ENCODE results near the gene CTNNA1. TPM values are rescaled to one million over a fixed set of nuclear protein-coding genes. Genes with fewer than 3 reads are reported as not detected.

CTNNA1 gene
- total RNA-seq, 2 experiments from 2014 or later = 78.8 to 86.7 TPM

GRCh38 chr5:138965626-138966025 lies 212.4 kb downstream of the CTNNA1 start:
- Mint-ChIP-seq H3K4me3 (no peak overlapping the region), H3K9me3 (ENCODE audit: low read depth) (no peaks in the 10 kb centered on the region), H3K4me1 (no peaks in the 10 kb centered on the region), H3K27ac (no peak overlapping the region), H3K27me3 (no peaks in the 10 kb centered on the region), H3K36me3 (ENCODE audit: low read depth) (no peaks in the 10 kb centered on the region)
- CTCF ChIA-PET = no interaction called here
- ATAC-seq (no peak), DNase-seq (no peak)
- POLR2A ChIA-PET = no interaction called here
- intact Hi-C loops (cut with DNase I, micrococcal nuclease) = no loop called here

GRCh38 chr5:138966236-138966985 lies 213.2 kb downstream of the CTNNA1 start:
- Mint-ChIP-seq H3K36me3 (ENCODE audit: low read depth) (no peaks in the 10 kb centered on the region), H3K4me1 (no peaks in the 10 kb centered on the region), H3K27ac (no peak overlapping the region), H3K9me3 (ENCODE audit: low read depth) (no peaks in the 10 kb centered on the region), H3K4me3 (no peak overlapping the region), H3K27me3 (no peaks in the 10 kb centered on the region)
- ChIA-PET CTCF (no interaction called here), POLR2A (no interaction called here)
- DNase-seq = no peak
- intact Hi-C loops (cut with DNase I, micrococcal nuclease) = no loop called here
- ATAC-seq = no peak

GRCh38 chr5:138967791-138968448 lies 214.7 kb downstream of the CTNNA1 start:
- Mint-ChIP-seq H3K27me3 (no peaks in the 10 kb centered on the region), H3K9me3 (ENCODE audit: low read depth) (no peaks in the 10 kb centered on the region), H3K4me1 (no peaks in the 10 kb centered on the region), H3K27ac (no peak overlapping the region), H3K4me3 (no peak overlapping the region), H3K36me3 (ENCODE audit: low read depth) (no peaks in the 10 kb centered on the region)
- intact Hi-C loops (cut with DNase I, micrococcal nuclease) = no loop called here
- ChIA-PET POLR2A (no interaction called here), CTCF (interaction anchor here (0.5 to 0.6 kb wide), 2 partner anchors 205 to 215 kb away, joined by 4 to 5 read pairs; no protein-coding TSS in a partner anchor)
- DNase-seq = no peak
- no peak for ATAC-seq

GRCh38 chr5:138968601-138969000 lies 215.4 kb downstream of the CTNNA1 start:
- Mint-ChIP-seq H3K36me3 (ENCODE audit: low read depth) (no peaks in the 10 kb centered on the region), H3K9me3 (ENCODE audit: low read depth) (no peaks in the 10 kb centered on the region), H3K4me3 (no peak overlapping the region), H3K27ac (no peak overlapping the region), H3K27me3 (no peaks in the 10 kb centered on the region), H3K4me1 (no peaks in the 10 kb centered on the region)
- ChIA-PET CTCF (interaction anchor here (0.5 kb wide), 1 partner anchor 216 kb away, joined by 5 read pairs; no protein-coding TSS in a partner anchor), POLR2A (no interaction called here)
- intact Hi-C loops (cut with DNase I, micrococcal nuclease) = no loop called here
- DNase-seq (no peak), ATAC-seq (no peak)

DNA sequence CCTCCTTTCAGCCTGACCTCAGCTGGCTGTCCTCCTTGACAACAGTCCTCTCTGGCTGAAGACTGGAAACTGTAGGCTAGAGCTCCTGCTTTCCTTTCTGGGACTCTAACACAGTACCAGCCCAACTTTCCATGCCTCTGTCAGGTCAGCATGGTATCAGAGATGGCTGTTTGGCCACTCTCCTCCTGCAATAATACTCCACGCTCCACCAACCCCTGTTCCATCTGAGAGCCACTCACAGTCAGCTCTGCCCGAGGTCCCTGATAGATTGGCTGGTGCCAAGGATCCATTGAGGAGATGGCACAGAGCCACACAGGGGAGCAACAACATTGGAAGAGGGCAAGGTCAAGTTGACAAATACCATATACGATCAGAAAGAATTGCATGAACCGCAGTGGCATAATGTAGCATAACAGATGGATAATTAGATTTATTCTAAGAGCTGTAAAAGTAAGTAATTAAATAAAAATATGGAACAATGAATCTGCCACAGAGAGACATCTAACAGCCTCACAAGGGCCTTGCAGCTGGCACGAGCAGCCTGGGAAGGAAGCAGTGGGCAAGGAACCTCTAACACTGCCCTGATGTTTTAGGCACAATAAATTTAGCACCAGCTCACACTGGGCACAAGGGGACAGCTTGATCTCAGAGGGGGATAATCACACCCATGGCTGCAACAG lies 216.2 kb downstream of the CTNNA1 start:
- Mint-ChIP-seq H3K27me3 (no peaks in the 10 kb centered on the region), H3K36me3 (ENCODE audit: low read depth) (no peaks in the 10 kb centered on the region), H3K4me1 (no peaks in the 10 kb centered on the region), H3K9me3 (ENCODE audit: low read depth) (no peaks in the 10 kb centered on the region), H3K4me3 (no peak overlapping the region), H3K27ac (no peak overlapping the region)
- DNase-seq = no peak
- intact Hi-C loops (cut with DNase I, micrococcal nuclease) = no loop called here
- CTCF ChIA-PET = no interaction called here
- no peak for ATAC-seq
- POLR2A ChIA-PET = no interaction called here

DNA sequence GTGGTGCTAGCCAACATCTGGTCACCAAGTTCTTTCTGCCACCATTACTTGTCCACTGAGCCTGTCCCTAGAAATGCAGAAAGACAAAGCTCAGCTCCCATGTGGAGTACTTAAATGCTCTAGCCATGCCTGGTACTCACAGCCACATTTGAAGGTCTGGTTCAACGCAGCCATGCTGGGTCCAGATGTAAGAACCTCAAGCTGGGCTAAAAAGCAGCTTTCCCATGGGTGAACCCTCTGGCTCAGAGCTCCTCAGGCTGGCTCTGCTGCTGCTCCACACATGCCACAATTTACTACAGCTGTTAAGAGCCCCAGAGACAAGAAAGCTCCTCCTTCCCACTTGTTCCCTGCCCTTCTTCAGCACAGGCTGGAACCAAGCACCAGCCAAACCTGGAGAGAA lies 219.0 kb downstream of the CTNNA1 start:
- intact Hi-C loops (cut with DNase I, micrococcal nuclease) = no loop called here
- ChIA-PET CTCF (interaction anchor here (0.6 to 1.0 kb wide), 4 partner anchors 9 to 359 kb away, joined by 3 to 4 read pairs (median 3); no protein-coding TSS in a partner anchor), POLR2A (interaction anchor here (0.6 kb wide), 1 partner anchor 211 kb away, joined by 3 read pairs; no protein-coding TSS in a partner anchor)
- no peaks in the 10 kb centered on the region for H3K36me3 Mint-ChIP-seq (ENCODE audit: low read depth)
- H3K4me3 Mint-ChIP-seq = no peak overlapping the region
- no peaks in the 10 kb centered on the region for H3K4me1 Mint-ChIP-seq
- no peaks in the 10 kb centered on the region for H3K9me3 Mint-ChIP-seq (ENCODE audit: low read depth)
- no peaks in the 10 kb centered on the region for H3K27me3 Mint-ChIP-seq
- no peak for ATAC-seq
- no peak overlapping the region for H3K27ac Mint-ChIP-seq
- DNase-seq = no peak

DNA sequence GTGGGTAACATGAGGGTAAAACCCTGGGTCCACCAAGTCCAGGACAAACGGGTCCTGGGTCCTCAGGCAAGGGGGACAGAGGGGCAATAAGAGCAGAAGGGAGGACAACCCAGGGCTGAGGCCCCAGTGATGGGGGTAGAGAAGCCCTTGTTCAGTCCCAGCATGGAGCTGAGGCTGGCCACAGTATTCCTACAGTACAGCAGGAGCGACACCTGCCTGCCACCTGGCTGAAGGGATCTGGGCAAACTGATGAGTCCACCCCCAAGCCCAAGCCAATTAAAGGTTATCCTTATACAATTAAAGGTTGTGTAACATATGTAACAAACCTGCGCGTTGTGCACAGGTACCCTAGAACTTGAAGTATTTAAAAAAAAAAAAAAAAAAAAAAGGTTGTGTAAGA lies 219.6 kb downstream of the CTNNA1 start:
- ChIA-PET POLR2A (no interaction called here), CTCF (interaction anchor here (0.6 to 1.0 kb wide), 3 partner anchors 10 to 359 kb away, joined by 3 read pairs; no protein-coding TSS in a partner anchor)
- Mint-ChIP-seq H3K36me3 (ENCODE audit: low read depth) (no peaks in the 10 kb centered on the region), H3K4me1 (no peaks in the 10 kb centered on the region), H3K4me3 (no peak overlapping the region), H3K9me3 (ENCODE audit: low read depth) (no peaks in the 10 kb centered on the region), H3K27ac (no peak overlapping the region), H3K27me3 (no peaks in the 10 kb centered on the region)
- DNase-seq = no peak
- no peak for ATAC-seq
- intact Hi-C loops (cut with DNase I, micrococcal nuclease) = no loop called here

DNA sequence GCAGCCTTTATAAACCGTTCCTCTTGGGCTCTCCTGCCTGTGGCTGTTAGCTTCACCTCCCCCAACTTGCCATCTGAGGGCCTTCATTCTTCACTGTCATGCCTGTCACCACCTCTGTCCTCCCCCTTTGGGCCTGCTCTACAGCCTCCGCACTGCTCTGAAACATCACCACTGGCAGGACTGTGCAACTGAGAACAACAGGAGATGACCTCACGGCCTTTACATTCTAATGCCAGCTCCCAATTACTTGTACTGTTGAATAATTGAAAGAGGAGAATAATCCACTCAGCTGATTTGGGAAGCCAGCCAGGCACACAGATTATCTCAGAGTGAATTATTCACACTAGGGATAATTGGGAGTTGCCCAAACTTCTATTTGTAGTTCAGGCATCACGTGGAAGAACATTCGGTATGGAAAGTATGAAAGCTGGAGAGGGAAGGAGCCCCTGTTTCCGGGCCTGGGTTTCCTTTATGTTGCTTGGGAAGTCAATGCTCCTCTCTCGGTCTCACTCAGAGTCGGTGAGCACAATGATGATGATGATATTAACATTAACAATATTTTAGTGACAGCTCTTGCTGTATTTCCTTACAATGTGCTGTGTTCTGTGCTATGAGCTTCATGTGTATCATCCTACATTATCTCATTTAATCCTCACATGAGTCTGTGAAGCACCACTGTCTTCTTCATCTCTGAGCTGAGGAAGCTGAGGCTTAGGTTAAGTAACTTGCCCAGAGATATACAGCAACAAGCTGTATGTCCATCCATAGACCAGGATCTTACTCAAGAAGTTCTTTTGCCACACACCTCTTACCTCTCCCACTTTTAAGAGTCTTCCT lies 221.2 kb downstream of the CTNNA1 start:
- no peak for DNase-seq
- no peaks in the 10 kb centered on the region for H3K4me1 Mint-ChIP-seq
- H3K27me3 Mint-ChIP-seq = no peaks in the 10 kb centered on the region
- ChIA-PET POLR2A (no interaction called here), CTCF (interaction anchor here (0.8 to 1.0 kb wide), 2 partner anchors 195 to 1158 kb away, joined by 3 to 4 read pairs; no protein-coding TSS in a partner anchor)
- no peak for ATAC-seq
- intact Hi-C loops (cut with DNase I, micrococcal nuclease) = no loop called here
- no peak overlapping the region for H3K4me3 Mint-ChIP-seq
- no peaks in the 10 kb centered on the region for H3K9me3 Mint-ChIP-seq (ENCODE audit: low read depth)
- no peak overlapping the region for H3K27ac Mint-ChIP-seq
- H3K36me3 Mint-ChIP-seq (ENCODE audit: low read depth) = no peaks in the 10 kb centered on the region

DNA sequence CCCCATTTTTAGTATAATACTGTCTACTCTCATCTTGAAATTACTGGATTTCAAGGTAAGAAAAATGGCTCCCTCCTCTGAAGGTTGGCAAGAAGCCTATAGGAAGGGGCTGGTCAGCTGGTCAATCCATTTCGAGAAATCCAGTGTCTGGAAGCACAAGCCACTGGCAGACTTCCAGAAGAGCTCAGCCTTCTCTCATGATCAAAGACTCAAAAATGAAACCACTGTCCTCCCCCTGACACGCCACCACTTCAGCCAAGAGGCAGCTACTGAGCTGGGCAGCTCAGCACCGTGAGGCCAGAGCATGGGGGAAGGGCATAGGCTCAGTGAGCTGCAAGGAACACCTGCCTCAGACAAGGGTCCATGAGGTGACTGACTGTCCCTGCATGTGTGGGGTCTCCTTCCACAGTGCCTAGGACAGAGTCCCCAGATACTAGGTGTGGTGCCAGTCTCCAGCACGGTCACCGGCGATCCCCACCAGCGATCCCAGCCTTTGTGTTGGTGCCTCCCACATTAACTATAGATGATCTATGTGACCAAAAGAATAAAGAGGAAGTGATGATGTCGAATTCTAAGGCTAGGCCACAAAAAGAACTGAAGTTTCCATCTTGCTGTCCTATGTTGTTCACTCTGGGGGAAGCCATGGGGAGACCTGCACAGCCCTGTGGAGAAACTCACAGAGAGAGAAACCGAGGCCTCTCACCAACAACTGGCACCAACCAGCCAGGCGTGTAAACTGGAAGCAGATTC lies 222.0 kb downstream of the CTNNA1 start:
- no peak overlapping the region for H3K27ac Mint-ChIP-seq
- DNase-seq = no peak
- no peak for ATAC-seq
- no peaks in the 10 kb centered on the region for H3K36me3 Mint-ChIP-seq (ENCODE audit: low read depth)
- intact Hi-C loops (cut with DNase I, micrococcal nuclease) = no loop called here
- no peak overlapping the region for H3K4me3 Mint-ChIP-seq
- H3K9me3 Mint-ChIP-seq (ENCODE audit: low read depth) = no peaks in the 10 kb centered on the region
- H3K4me1 Mint-ChIP-seq = peaks cover 8% of the 10 kb centered on the region
- no peaks in the 10 kb centered on the region for H3K27me3 Mint-ChIP-seq
- ChIA-PET POLR2A (no interaction called here), CTCF (interaction anchor here (1.0 kb wide), 1 partner anchor 196 kb away, joined by 4 read pairs; no protein-coding TSS in a partner anchor)

DNA sequence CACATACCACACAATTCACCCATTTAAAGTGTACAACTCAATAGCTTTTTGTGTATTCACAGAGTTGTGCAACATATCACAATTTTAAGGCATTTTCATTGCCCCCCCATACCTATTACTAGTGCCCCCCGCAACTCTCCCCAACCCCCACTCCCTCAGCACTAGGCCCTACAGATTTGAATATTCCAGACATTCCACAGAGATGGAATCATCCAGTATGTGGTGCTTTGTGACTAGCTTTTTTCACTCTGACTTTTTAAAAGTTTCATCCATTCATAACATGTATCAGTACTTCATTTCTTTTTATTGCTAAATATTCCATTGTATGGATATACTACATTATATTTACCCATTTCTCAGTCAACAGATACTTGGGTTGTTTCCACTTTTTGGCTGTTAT lies 224.9 kb downstream of the CTNNA1 start:
- intact Hi-C loops (cut with DNase I, micrococcal nuclease) = no loop called here
- Mint-ChIP-seq H3K27ac (no peak overlapping the region), H3K4me1 (peaks cover 30% of the 10 kb centered on the region), H3K36me3 (ENCODE audit: low read depth) (no peaks in the 10 kb centered on the region), H3K27me3 (no peaks in the 10 kb centered on the region), H3K9me3 (ENCODE audit: low read depth) (no peaks in the 10 kb centered on the region), H3K4me3 (no peak overlapping the region)
- ATAC-seq = no peak
- DNase-seq = no peak
- CTCF ChIA-PET = no interaction called here
- POLR2A ChIA-PET = no interaction called here

GRCh38 chr5:138978581-138978980 lies 225.4 kb downstream of the CTNNA1 start:
- Mint-ChIP-seq H3K4me1 (peaks cover 30% of the 10 kb centered on the region), H3K27me3 (peaks cover 2% of the 10 kb centered on the region), H3K36me3 (ENCODE audit: low read depth) (no peaks in the 10 kb centered on the region), H3K27ac (no peak overlapping the region), H3K4me3 (no peak overlapping the region), H3K9me3 (ENCODE audit: low read depth) (no peaks in the 10 kb centered on the region)
- ATAC-seq = no peak
- DNase-seq = no peak
- intact Hi-C loops (cut with DNase I, micrococcal nuclease) = no loop called here
- ChIA-PET CTCF (no interaction called here), POLR2A (no interaction called here)

Measured in activated CD4-positive, alpha-beta T cell treated with anti-CD3 and anti-CD28 coated beads for 36 hours (primary cell).